Stimulated activated naive CD4-positive, alpha-beta T cell (primary cell): ENCODE measurements around the gene TBCCD1.
"Not testable (repeated sequence)": the region's sequence is repeated elsewhere in the genome, so short reads cannot be mapped to it uniquely, and the experiment has no call there.

Experiments used
- DNase-seq, 6 experiments: peaks; one replicate each; lab custom pipeline; 2025; lab: John Stamatoyannopoulos, UW

Gene TBCCD1

DNA sequence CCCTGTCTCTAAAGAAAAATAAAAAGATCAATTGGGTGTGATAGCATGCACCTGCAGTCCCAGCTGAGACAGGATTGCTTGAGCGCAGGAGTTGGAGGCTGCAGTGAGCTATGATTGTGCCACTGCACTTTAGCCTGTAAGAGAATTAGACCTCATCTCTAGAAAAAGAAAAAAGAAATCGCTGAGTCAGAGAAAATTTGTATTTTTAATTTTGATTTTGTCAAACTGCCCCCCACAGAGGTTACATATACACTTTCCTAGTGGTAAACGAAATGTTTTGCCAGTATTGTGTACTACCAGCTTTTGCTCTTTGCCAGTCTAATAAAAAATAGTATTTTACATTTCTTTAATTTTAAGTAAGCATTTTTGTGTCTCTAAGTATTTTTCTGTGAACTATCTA, 17.6 kb downstream of the TBCCD1 start:
- no peak for DNase-seq

DNA sequence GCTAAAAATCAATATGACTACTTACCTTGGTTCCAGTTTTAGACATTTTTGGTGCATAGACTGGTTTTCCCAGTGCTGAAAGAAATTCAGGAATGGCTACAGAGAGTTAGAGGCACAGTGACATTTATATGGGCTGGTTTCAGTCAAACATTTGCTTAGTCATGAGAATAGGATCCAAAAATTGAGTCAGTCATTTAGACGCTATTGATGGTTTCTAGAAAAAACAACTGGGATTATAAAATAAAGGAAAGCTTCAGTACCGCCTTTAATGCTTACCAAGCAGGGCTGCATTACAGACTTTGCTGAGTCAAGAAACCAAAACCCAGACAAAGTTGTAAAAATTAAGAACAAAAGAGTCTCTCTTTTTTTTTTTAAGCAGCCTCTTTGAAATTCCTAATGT, 22.9 kb downstream of the TBCCD1 start, which contains the start of gene CRYGS:
Gene CRYGS (minus strand): TSS at position 100 of the 400 bp plus-strand sequence. CDS start 54 bp downstream, at position 46.
- DNase-seq, result no peak

DNA sequence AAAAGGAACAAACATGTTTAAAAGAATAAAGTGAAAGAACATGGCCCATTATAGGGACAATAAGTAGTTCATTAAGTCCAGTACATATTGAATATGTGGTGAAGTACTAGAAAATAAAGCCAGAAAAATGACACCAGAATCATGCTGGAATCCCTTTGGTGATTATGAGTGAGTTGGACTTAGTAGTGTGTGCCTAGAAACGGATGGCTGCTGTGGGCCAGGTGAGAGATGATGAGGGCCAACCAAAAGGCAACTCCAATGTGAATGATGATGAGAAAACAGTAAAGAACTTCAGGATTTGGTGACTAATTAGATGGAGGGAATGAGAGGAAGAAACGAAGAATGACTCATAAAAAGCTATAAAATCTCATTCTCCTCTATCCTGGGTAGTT, 26.3 kb downstream of the TBCCD1 start:
- no peak for DNase-seq

- peak; percentile 57 to 86 (median 77) for DNase-seq
These were observed 26.8 kb downstream of the TBCCD1 start for GRCh38 chr3:186540221-186540834.

DNA sequence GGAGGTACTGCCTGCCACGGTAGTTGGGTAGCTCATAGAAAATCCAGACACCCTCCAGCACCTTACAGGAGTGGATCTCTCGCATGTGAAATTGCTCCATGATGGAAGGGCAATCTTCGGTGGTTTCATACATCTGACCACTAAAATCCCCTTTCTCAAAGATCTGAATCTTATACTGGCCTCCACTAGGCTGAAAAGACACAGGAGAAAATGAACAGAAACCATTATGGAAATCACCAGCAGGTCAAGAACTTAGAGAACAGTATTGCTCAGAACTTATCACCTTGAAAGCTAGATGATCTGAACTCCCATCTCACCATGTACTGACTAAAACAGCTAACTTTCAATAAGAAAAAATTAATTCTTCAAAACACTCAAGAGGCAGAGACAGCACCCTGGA, 28.4 kb downstream of the TBCCD1 start:
- DNase-seq, result no peak

DNA sequence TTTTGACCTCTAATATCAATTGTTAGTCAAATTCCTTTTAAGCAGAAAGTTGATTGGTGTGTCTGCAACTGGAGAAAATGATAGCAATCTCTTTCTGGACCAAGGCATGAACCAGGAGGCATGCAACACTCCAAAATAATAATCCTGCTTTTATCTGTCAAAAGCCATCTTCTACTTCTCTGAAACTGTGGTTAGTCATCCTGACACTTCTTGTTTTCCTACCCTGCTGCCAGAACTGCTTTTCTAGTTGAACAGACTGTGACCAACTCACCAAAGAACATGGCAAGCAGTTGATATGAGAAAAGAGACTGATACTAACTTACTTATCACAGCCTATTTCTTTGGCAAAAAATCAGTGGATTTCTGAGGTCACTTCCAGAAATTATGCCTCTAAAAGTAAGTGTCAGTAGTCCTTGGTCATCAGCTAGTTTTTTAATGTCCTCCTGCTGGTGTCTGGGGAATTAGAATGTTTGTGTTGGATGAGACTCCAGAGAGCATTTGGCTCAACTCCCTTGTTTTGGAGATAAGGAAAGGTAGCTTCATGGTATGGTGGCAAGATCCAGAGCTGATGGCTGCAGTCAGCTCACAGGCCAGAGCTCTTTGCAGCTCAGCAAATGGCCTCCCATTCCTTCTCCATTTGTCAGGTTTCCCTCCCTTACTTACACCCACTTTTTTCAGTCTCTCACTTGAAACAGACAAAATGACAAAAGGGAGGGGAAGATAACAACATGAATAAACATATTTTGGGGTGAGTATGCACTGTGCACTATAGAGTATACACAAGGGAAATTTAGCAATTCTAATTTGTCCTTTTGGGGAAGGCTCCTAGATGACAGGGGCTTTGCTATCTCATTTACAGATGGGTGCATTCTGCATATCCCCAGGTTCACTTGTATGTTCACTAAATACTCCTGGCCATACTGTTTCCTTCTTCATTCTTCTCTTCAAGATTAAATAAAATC, 30.0 kb downstream of the TBCCD1 start:
- DNase-seq, result no peak

GRCh38 chr3:186534113-186534669, 32.9 kb downstream of the TBCCD1 start:
- DNase-seq, result peak in 2 of 6 experiments; percentile 2 to 16

DNA sequence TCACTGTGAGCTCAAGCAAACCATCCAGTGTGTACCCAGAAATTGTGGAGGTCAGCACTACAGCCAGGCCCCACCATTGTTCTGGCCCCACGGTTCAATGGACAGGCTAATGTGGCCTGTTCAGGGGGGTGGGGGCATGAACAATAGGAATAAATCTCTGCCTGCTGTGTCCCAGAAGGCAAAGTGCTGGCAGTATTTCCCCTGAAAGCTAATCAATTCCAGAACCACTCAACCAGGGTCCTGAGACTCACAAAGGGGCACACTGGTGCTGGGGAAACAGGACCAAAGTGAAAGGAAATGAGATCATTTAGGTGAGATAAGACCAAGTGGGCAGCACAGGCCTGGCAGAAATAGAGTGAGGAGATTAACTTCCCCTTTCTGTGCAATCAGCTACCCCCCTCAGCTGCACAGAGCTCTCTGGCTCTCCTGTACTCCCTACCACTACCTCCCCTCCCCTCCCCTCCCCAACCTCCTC, 34.5 kb downstream of the TBCCD1 start:
- no peak for DNase-seq

GRCh38 chr3:186531694-186532093, 35.4 kb downstream of the TBCCD1 start:
- DNase-seq, result not testable (repeated sequence)

GRCh38 chr3:186530415-186530814, 36.7 kb downstream of the TBCCD1 start:
- DNase-seq, result no peak

GRCh38 chr3:186529201-186529999, 37.7 kb downstream of the TBCCD1 start:
- no peak for DNase-seq

- no peak for DNase-seq
These were observed 40.9 kb downstream of the TBCCD1 start for GRCh38 chr3:186526256-186526606.

- DNase-seq, result no peak
These were observed 41.5 kb downstream of the TBCCD1 start for GRCh38 chr3:186525369-186526255.

DNA sequence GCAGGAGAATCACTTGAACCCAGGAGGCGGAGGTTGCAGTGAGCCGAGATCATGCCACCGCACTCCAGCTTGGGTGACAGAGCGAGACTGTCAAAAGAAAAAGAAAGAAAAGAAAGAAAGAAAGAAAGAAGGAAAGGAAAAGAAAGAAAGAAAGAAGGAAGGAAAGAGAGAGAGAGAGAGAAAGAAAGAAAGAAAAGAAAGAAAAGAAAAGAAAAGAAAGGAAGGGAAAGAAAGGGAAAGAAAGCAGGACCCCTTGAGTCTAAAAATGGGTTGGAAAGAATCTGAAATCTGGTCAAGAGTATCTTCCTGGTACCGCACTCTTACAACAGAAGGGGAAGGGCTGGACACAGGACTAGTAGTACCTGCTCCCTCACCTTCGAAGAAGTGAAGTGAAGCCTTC, 42.5 kb downstream of the TBCCD1 start:
- no peak for DNase-seq

DNA sequence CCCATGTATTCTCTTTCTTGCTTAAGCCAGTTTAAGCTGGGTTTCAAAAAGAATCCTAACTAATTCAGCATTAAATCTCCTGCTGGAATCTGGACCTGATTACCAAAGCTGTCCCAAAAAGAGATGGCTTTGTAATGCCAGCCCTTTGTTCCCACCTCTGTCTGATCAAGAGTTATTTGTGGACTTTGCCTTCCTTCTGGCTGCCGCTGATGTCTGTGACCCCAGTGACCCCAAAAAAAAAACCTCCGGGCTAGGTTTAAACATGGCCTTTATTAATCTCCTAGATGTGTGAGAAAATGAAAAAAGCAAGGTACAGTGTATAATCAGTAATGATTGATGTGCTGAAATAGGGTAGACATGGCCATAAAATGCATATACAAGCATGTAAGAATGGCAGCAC, 43.7 kb downstream of the TBCCD1 start:
- no peak for DNase-seq

GRCh38 chr3:186523022-186523421, 44.1 kb downstream of the TBCCD1 start:
- no peak for DNase-seq

DNA sequence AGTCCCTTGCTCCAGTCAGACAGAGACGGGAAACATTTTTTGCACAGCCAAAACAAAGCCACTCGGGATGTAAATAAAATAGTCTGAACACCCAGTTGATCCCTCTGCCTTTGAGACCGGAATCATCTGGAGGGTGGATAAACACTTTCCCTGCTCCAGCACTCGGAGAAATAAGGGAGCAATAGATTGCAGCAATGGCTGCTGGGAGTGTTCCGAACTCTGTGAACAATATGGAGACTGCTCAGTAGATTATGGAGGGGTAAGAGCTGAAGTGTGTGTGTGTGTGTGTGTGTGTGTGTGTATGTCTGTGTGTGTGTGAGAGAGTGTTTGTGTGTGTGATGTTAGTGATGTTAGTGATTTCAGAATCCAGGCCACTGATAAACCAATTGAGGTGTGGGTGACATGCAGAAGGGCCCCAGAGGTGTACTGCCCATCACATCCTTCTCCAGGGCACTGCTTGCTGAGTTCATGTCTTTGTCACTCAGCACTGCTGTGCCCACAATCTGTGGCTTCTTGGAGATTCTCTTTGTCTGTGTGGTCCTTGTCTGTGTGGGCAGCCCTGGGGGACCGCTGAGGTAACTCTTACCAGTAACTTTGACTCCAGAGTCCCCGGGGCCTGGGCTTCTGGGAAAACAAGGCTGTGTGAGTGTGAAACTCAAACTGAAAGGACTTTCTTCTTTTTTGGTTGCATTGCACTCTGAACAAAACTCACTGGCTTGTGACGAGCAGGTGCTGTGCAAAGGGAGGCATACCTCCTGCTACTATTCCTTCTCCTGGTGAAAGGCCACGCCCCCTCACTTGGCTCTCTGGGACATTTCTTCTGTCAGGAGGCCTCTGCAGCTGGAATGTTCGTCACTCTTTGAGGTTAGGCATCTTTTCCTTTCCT, 45.9 kb downstream of the TBCCD1 start:
- DNase-seq, result no peak

DNA sequence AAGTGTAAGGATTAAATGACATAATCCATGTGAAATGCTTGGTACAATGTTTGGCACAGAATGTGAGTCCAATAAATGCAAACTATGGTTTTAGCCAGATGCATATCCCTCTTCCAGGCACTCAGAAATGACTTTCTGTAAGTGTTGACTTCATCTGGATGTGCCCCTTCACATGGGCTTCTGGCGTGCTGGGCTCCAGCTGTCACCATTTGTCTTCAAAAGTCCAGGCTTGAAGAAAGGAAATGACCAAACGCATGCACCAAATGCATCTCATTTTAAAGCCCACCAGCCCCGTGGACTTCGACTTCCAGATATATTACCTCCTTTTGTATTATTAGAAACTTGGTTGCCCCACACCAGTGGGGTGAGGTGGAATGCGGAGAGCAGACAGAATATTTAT, 46.7 kb downstream of the TBCCD1 start:
- DNase-seq, result no peak

GRCh38 chr3:186519021-186519658, 48.0 kb downstream of the TBCCD1 start:
- peak; percentile 20 to 76 (median 56) for DNase-seq
